Measurements from ENCODE around the gene ATP2A1. TPM values are rescaled to one million over a fixed set of nuclear protein-coding genes. Genes with fewer than 3 reads are reported as not detected.

The ATP2A1 gene
- total RNA-seq, 1 donor from 2014 or later, result 1.9 TPM

GRCh38 chr16:28844226-28844885 lies 33.9 kb upstream of the ATP2A1 start:
- DNase-seq (ENCODE audit: low spot score), result no peak
- TF ChIP-seq, protein P1, sequence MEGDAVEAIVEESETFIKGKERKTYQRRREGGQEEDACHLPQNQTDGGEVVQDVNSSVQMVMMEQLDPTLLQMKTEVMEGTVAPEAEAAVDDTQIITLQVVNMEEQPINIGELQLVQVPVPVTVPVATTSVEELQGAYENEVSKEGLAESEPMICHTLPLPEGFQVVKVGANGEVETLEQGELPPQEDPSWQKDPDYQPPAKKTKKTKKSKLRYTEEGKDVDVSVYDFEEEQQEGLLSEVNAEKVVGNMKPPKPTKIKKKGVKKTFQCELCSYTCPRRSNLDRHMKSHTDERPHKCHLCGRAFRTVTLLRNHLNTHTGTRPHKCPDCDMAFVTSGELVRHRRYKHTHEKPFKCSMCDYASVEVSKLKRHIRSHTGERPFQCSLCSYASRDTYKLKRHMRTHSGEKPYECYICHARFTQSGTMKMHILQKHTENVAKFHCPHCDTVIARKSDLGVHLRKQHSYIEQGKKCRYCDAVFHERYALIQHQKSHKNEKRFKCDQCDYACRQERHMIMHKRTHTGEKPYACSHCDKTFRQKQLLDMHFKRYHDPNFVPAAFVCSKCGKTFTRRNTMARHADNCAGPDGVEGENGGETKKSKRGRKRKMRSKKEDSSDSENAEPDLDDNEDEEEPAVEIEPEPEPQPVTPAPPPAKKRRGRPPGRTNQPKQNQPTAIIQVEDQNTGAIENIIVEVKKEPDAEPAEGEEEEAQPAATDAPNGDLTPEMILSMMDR (IDR thresholded peaks at IDR 0.05; ENCODE audit: unreplicated experiment), result no peak
- no peaks in the 10 kb centered on the region for H3K9me3 Mint-ChIP-seq (ENCODE audit: unreplicated experiment)
- H3K27me3 Mint-ChIP-seq (ENCODE audit: unreplicated experiment), result peaks cover 6% of the 10 kb centered on the region
- H3K27ac Mint-ChIP-seq (ENCODE audit: unreplicated experiment), result peak overlapping the region; percentile 75
- H3K4me3 Mint-ChIP-seq (ENCODE audit: unreplicated experiment), result peak overlapping the region; percentile 96
- peaks cover 21% of the 10 kb centered on the region for H3K36me3 Mint-ChIP-seq (ENCODE audit: low read depth, unreplicated experiment)
- peaks cover 11% of the 10 kb centered on the region for H3K4me1 Mint-ChIP-seq (ENCODE audit: unreplicated experiment)

- H3K9me3 Mint-ChIP-seq (ENCODE audit: unreplicated experiment), result no peaks in the 10 kb centered on the region
- peaks cover 11% of the 10 kb centered on the region for H3K4me1 Mint-ChIP-seq (ENCODE audit: unreplicated experiment)
- no peak for DNase-seq (ENCODE audit: low spot score)
- peak overlapping the region; percentile 96 for H3K4me3 Mint-ChIP-seq (ENCODE audit: unreplicated experiment)
- H3K27me3 Mint-ChIP-seq (ENCODE audit: unreplicated experiment), result peaks cover 6% of the 10 kb centered on the region
- H3K36me3 Mint-ChIP-seq (ENCODE audit: low read depth, unreplicated experiment), result peaks cover 21% of the 10 kb centered on the region
- TF ChIP-seq, protein P1 (IDR thresholded peaks at IDR 0.05; ENCODE audit: unreplicated experiment), result no peak
- peak overlapping the region; percentile 75 for H3K27ac Mint-ChIP-seq (ENCODE audit: unreplicated experiment)
Measured at GRCh38 chr16:28845293-28845692, 33.0 kb upstream of the ATP2A1 start.

DNA sequence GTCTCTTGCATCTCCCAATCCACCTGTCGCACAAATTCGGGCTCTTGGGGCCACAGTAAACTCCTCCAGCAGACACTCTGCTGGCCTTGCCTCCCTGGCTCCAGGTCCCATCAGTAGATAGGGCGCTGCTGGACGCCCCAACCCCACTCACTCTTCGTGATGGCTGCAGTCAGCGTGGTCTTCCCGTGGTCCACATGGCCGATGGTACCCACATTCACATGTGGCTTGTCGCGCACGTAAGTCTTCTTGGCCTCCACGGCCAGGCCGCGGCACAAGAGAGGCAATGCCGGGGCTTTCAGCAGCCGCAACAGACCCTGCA lies 32.6 kb upstream of the ATP2A1 start:
- peak overlapping the region; percentile 75 for H3K27ac Mint-ChIP-seq (ENCODE audit: unreplicated experiment)
- H3K27me3 Mint-ChIP-seq (ENCODE audit: unreplicated experiment), result peaks cover 6% of the 10 kb centered on the region
- no peaks in the 10 kb centered on the region for H3K9me3 Mint-ChIP-seq (ENCODE audit: unreplicated experiment)
- TF ChIP-seq, protein P1 (IDR thresholded peaks at IDR 0.05; ENCODE audit: unreplicated experiment), result no peak
- peaks cover 21% of the 10 kb centered on the region for H3K36me3 Mint-ChIP-seq (ENCODE audit: low read depth, unreplicated experiment)
- peaks cover 11% of the 10 kb centered on the region for H3K4me1 Mint-ChIP-seq (ENCODE audit: unreplicated experiment)
- DNase-seq (ENCODE audit: low spot score), result no peak
- H3K4me3 Mint-ChIP-seq (ENCODE audit: unreplicated experiment), result peak overlapping the region; percentile 96

GRCh38 chr16:28846080-28846932 lies 32.0 kb upstream of the ATP2A1 start, which contains the start of gene TUFM:
Gene TUFM, minus strand, starts transcription at chr16:28846348. Its CDS starts 79 bp downstream, at chr16:28846269.
- Mint-ChIP-seq H3K27ac (ENCODE audit: unreplicated experiment) (peak within 1 kb of the TSS; percentile 75), H3K36me3 (ENCODE audit: low read depth, unreplicated experiment) (peaks cover 21% of the 10 kb centered on the region), H3K4me1 (ENCODE audit: unreplicated experiment) (peaks cover 11% of the 10 kb centered on the region), H3K27me3 (ENCODE audit: unreplicated experiment) (peaks cover 6% of the 10 kb centered on the region), H3K9me3 (ENCODE audit: unreplicated experiment) (no peaks in the 10 kb centered on the region), H3K4me3 (ENCODE audit: unreplicated experiment) (peak within 1 kb of the TSS; percentile 96)
- TF ChIP-seq, protein P1 (IDR thresholded peaks at IDR 0.05; ENCODE audit: unreplicated experiment), result peak; percentile 43
- peak; percentile 94 for DNase-seq (ENCODE audit: low spot score)

DNA sequence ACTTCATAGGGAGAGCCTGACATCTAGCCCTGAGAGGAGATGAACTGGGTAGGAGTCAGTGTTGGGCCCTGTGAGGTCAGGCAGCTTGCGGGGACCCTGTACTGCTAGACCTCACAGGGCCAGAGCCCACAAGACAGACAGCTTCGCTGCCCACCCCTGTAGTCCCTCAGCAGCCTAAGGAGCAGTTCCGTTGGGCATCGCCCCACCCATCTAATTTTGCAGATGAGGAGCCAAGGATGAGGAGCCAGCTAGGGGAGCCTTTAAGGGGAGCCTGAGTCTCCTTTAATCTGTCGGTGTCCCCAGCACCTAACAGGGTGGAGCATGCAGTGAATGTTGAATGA lies 31.4 kb upstream of the ATP2A1 start:
- Mint-ChIP-seq H3K27me3 (ENCODE audit: unreplicated experiment) (peaks cover 6% of the 10 kb centered on the region), H3K27ac (ENCODE audit: unreplicated experiment) (peak overlapping the region; percentile 36), H3K4me1 (ENCODE audit: unreplicated experiment) (peaks cover 11% of the 10 kb centered on the region), H3K36me3 (ENCODE audit: low read depth, unreplicated experiment) (peaks cover 20% of the 10 kb centered on the region), H3K4me3 (ENCODE audit: unreplicated experiment) (peak overlapping the region; percentile 96), H3K9me3 (ENCODE audit: unreplicated experiment) (no peaks in the 10 kb centered on the region)
- TF ChIP-seq, protein P1 (IDR thresholded peaks at IDR 0.05; ENCODE audit: unreplicated experiment), result no peak
- DNase-seq (ENCODE audit: low spot score), result no peak

Measured in endothelial cell (in vitro differentiated cells).